Activated T-cell treated with anti-CD3 and anti-CD28 coated beads for 48 hours (primary cell): ENCODE measurements around the gene SLC24A4.
"Not testable (repeated sequence)": the region's sequence is repeated elsewhere in the genome, so short reads cannot be mapped to it uniquely, and the experiment has no call there.

ENCODE experiments used
- DNase-seq: peaks from one replicate; pipeline ENCODE4 v3.0.0-alpha.2; 2020; ENCODE audit warnings: low read depth

The SLC24A4 gene

GRCh38 chr14:92402500-92402899 is 79.5 kb downstream of the SLC24A4 start:
- not testable (repeated sequence) for DNase-seq

- DNase-seq: no peak
These were observed 81.1 kb downstream of the SLC24A4 start for GRCh38 chr14:92404018-92404417.

GRCh38 chr14:92404421-92404820 is 81.5 kb downstream of the SLC24A4 start:
- DNase-seq: no peak

- no peak for DNase-seq
These were observed 82.0 kb downstream of the SLC24A4 start for GRCh38 chr14:92404938-92405337.

- no peak for DNase-seq
These were observed 84.4 kb downstream of the SLC24A4 start for GRCh38 chr14:92407410-92407809.

GRCh38 chr14:92409043-92409442 is 86.1 kb downstream of the SLC24A4 start:
- no peak for DNase-seq

- DNase-seq: no peak
These were observed 88.2 kb downstream of the SLC24A4 start for GRCh38 chr14:92411135-92411534.

GRCh38 chr14:92411941-92412340 is 89.0 kb downstream of the SLC24A4 start:
- DNase-seq: no peak

GRCh38 chr14:92412912-92413311 is 89.9 kb downstream of the SLC24A4 start:
- no peak for DNase-seq

GRCh38 chr14:92413379-92413778 is 90.4 kb downstream of the SLC24A4 start:
- DNase-seq: no peak

- no peak for DNase-seq
These were observed 91.9 kb downstream of the SLC24A4 start for GRCh38 chr14:92414690-92415445.

- DNase-seq: no peak
These were observed 93.0 kb downstream of the SLC24A4 start for GRCh38 chr14:92415969-92416368.

- DNase-seq: no peak
These were observed 93.6 kb downstream of the SLC24A4 start for GRCh38 chr14:92416544-92416943.

- DNase-seq: no peak
These were observed 94.8 kb downstream of the SLC24A4 start for GRCh38 chr14:92417759-92418158.

- no peak for DNase-seq
These were observed 98.8 kb downstream of the SLC24A4 start for GRCh38 chr14:92421751-92422150.

GRCh38 chr14:92425101-92425500 is 102.1 kb downstream of the SLC24A4 start:
- DNase-seq: no peak

GRCh38 chr14:92426237-92426636 is 103.3 kb downstream of the SLC24A4 start:
- DNase-seq: no peak

GRCh38 chr14:92427096-92427495 is 104.1 kb downstream of the SLC24A4 start:
- no peak for DNase-seq

- no peak for DNase-seq
These were observed 107.7 kb downstream of the SLC24A4 start for GRCh38 chr14:92430686-92431085.

- no peak for DNase-seq
These were observed 108.3 kb downstream of the SLC24A4 start for GRCh38 chr14:92431199-92431725.

- DNase-seq: no peak
These were observed 110.4 kb downstream of the SLC24A4 start for GRCh38 chr14:92433407-92433806.

- no peak for DNase-seq
These were observed 112.2 kb downstream of the SLC24A4 start for GRCh38 chr14:92435154-92435553.

GRCh38 chr14:92436115-92436776 is 113.3 kb downstream of the SLC24A4 start:
- DNase-seq: no peak
